Skin of body (tissue), 2 donors: ENCODE data around the gene SLC22A23. TPM values are rescaled to one million over a fixed set of nuclear protein-coding genes. Genes with fewer than 3 reads are reported as not detected.

ENCODE experiments used
- DNase-seq: peaks from one replicate; lab custom pipeline; 2025; lab: John Stamatoyannopoulos, UW
- total RNA-seq: library from RNA; depleted of rRNA; stranded (reverse); fragments of >200 nt; gene quantifications from one replicate; pipeline ENCODE4 v1.2.3, GENCODE V29; 2014

SLC22A23 gene
- total RNA-seq, 1 donor from 2014 or later, result 11.8 TPM

GRCh38 chr6:3322366-3322890, 134.4 kb downstream of the SLC22A23 start:
- DNase-seq, result no peak

- no peak for DNase-seq
Measured at GRCh38 chr6:3321875-3322274, 135.0 kb downstream of the SLC22A23 start.

DNA sequence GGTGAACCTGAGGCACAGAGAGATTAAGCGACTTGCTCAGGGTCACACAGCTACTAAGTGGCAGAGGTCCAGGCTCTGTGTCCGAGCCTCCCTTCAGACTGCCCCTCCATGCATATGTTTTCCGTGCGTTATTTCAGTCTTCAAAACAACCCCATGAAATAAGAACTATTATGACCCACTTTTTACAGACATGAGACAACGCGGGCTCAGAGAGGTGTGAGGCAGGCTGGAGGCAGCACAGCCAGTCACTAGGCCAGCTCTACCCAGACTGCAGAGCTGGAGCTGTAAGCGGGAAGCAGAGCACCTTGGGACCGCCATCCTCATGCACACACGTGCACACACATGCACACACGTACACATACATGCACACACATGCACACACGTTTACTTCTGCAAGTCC, 135.8 kb downstream of the SLC22A23 start:
- no peak for DNase-seq

DNA sequence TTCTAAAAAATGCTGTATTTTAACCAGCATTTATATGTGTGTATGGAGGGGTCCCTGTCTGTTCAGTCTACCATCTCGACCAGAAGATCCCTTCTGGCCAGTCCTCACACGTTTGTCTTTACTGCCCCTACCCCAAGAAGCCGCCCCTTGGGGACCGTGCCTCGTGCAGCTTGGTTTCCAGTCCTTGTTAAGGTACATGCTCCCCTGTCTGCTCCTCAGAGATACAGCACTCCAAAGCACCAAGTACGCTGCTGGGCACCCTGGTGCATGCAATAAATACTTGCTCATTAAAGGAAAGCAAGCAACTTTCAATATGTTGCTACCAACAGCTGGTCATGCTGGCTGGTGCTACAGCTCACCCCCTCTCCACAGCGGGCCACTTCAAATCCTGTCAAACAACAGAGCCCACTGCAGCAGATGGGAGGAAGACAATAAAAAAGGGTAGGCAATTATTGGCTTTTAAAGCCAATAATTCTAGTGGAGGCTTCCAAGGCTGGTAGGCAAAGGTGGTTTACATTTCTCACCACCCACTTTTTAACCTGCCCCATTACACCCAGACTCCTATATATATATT, 136.5 kb downstream of the SLC22A23 start:
- no peak for DNase-seq

DNA sequence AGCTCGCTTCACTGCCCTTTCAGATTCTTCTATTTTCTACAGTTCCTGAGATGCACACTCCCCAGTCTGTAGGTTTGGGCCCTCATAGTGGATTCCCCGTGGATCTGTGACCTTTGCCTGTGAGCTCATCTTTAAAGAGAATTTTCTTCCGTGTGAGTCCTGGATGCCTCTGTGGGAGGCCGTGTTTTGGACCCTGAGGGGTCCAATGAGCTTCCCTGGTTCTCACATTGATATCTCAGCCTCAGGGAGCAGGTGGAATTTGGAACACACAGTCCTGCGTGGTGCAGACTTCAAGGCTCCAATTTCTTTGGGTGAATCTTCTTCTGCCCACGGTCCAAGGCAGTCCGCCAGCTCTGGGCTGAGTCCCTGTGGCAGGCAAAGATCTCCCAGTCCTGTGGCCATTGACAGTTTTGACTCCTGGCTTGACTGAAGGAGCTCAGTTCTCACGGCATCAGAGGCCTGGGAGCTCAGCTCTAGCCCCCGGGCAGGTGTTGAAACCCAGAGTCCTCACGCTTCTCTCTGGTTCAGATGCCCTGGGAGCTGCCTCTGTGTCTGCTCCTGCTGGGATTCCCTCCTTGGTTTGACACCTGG, 137.1 kb downstream of the SLC22A23 start:
- DNase-seq, result no peak

GRCh38 chr6:3318821-3319540, 137.9 kb downstream of the SLC22A23 start:
- DNase-seq, result no peak

DNA sequence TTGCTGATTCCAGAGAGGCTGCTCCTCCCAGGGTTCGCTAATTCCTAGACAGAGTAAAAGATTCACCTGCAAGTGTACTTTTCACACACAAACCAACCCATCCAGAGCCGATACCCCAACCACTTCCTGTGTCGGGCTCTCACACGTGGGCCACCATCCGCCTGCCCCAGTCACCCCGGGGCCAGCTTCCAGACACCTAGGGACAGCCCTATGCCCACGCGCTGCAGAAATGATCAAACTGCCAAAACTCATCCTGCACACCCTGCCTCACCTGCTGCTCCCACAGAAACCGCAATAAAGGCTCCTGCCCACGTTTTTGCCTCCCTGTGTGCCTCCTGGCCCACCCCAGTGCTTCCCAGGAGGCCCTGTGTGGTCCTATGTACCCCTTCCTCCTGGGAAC, 138.6 kb downstream of the SLC22A23 start:
- DNase-seq, result no peak

- peak; percentile 12 for DNase-seq
Measured at GRCh38 chr6:3317741-3318211, 139.1 kb downstream of the SLC22A23 start.

GRCh38 chr6:3316818-3317217, 140.0 kb downstream of the SLC22A23 start:
- no peak for DNase-seq

DNA sequence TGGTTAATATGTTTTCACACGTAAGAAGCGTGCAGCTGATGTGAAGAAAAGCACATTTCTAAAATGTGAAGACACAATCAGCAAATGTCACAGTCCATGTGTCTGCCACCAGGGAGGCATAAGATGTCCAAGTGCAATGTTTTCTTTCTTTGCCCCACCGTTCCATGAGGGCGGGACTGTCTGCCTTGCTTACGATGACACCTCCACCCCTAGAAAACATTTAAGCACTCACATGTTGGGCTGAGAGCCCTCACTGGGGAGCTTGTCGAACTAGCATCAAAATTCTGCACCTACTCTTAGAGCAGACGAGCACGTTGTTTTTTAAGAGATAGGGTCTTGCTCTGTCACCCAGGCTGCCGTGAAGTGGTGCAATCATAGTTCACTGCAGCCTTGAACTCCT, 140.5 kb downstream of the SLC22A23 start:
- DNase-seq, result no peak

DNA sequence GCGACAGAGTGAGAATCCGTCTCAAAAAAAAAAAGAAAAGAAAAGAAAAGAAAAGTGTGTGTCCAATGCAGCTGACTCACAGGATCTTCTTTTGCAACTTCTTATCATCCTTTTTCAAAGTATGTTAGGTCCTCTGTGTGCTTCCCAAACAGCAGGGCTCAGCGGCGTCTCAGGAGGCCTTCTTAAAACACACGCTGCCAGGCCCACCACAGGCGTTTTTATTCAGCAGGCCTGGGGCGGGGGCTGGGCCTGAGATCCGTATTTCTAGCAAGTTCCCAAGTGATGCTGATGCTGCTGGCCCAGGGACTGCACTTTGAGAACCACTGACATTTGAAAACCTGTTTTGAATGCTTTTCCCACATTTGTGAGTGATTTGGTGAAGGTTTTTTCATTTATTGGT, 141.0 kb downstream of the SLC22A23 start:
- no peak for DNase-seq

- DNase-seq, result no peak
Measured at GRCh38 chr6:3314621-3315467, 142.0 kb downstream of the SLC22A23 start.

GRCh38 chr6:3314176-3314575, 142.7 kb downstream of the SLC22A23 start:
- no peak for DNase-seq

GRCh38 chr6:3312604-3313231, 144.1 kb downstream of the SLC22A23 start:
- DNase-seq, result no peak

- no peak for DNase-seq
Measured at GRCh38 chr6:3311826-3312225, 145.0 kb downstream of the SLC22A23 start.

DNA sequence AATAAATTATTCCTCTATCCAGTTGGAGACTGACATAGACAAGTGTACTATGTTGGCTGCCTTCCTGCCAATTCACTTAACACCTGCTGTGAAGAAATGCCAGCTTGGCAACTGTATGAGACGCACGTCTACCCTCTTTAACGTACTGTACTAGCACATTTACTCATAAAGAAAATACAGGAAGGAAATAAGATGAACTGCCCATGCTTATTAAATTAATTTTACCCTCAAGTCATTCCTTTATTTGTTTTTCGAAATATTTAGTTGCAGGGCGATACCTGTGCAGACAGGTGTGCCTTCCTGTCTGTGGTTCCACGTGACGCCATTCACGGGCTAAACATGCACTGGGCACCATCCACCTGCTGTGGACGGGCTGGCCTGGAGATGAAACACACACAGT, 146.1 kb downstream of the SLC22A23 start:
- no peak for DNase-seq

GRCh38 chr6:3310051-3310448, 146.8 kb downstream of the SLC22A23 start:
- no peak for DNase-seq

DNA sequence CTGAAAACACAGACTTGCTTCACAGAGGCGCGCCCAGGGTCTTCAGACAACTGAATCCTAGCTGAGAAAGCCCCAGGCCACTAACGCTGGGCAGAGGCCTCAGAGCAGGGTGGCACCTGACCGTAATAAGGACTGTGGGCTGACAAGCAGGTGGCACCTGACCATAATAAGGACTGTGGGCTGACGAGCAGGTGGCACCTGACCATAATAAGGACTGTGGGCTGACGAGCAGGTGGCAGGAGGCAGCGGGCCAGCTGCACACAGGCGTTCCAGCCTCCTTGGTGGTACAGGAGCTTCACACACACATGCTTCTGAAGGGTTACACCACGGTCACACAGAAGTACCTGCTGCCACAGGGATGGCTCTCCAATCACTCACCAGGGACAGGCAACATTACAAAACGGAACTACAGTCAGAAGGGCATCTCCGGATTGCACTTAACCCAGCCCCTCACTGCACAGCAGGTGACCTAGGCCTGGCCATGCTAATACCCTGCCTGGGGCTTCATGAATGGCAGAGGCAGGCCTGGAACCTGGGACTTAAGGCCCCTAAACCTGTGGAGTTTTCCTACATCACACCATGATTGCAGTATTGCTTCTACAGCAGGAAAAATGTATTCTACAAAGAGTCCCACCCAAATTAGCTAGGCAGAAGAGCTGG, 147.3 kb downstream of the SLC22A23 start:
- no peak for DNase-seq

DNA sequence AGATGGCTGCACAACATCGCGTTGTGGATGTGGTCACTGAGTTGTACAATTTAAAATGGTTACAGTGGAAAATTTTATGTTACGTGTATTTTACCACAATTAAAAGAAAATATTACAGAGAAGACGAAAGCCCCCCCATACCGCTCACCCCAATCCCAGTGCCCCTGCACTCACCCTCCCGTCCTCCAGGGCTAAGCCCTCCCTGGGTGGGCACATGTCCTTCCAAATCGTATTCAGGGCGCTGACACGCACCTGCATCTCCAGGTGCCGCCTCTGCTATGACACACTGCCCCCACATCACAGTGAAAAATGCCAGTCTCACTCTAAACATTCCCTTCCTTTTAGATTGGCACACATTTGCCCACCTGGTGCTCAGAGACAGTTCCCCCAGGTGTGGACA, 148.7 kb downstream of the SLC22A23 start:
- DNase-seq, result no peak

DNA sequence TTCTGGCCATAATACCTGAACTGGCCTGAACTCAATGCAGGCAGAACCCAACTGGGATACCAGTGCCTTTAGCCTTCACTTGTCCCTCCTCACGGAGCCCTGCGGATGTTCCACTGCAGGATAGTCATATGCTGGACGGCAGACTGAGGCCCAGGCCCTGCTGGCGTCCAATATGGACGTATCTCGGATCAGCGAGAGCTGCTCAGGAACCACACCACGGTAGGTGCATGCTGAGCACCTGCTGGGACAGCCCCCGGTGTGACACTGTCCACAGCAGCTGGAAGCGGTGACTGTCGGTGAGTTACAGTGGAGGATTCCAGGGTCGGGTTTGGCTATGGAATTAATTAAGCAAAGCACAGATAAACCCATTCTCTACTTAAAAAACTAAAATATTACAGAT, 149.4 kb downstream of the SLC22A23 start:
- DNase-seq, result no peak

DNA sequence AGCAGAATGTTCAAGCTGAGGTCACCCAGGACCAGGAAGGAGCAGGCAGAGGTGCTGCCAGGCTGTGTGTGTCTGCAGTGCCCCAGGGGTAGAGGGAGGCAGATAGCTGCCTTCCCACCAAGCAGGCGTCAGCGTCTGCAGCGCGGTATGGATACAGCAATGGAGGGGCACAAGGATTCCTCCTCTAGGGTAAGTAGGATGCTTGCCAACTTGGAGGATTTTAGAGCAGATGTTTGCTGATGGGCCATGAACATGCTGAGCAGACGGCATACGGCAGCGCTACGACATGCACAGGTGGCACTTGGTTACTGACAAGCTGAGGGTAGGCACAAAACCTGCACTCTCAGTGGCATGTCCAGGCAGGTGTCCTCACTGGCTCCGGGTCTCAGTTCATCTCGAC, 150.0 kb downstream of the SLC22A23 start:
- no peak for DNase-seq
